CD4-positive, alpha-beta T cell treated with Interleukin-17A for 1 hour (primary cell): ENCODE measurements around the gene B4GALT5.

Source experiments
- DNase-seq: peaks from one replicate; pipeline ENCODE4 v3.0.0-alpha.2; 2020

The B4GALT5 gene

GRCh38 chr20:49601153-49601924, 112.3 kb downstream of the B4GALT5 start:
- no peak for DNase-seq

- no peak for DNase-seq
Observed at GRCh38 chr20:49599746-49600113, 113.9 kb downstream of the B4GALT5 start.

- DNase-seq = no peak
Observed at GRCh38 chr20:49597825-49598395, 115.8 kb downstream of the B4GALT5 start.

- no peak for DNase-seq
Observed at GRCh38 chr20:49595811-49596561, 117.7 kb downstream of the B4GALT5 start.

GRCh38 chr20:49595346-49595745, 118.3 kb downstream of the B4GALT5 start:
- DNase-seq = no peak

- no peak for DNase-seq
Observed at GRCh38 chr20:49594931-49595315, 118.8 kb downstream of the B4GALT5 start.

- peak; percentile 41 for DNase-seq
Observed at GRCh38 chr20:49594143-49594930, 119.3 kb downstream of the B4GALT5 start.

GRCh38 chr20:49593466-49594142, 120.1 kb downstream of the B4GALT5 start:
- DNase-seq = no peak

- DNase-seq = no peak
Observed at GRCh38 chr20:49592120-49592519, 121.6 kb downstream of the B4GALT5 start.

GRCh38 chr20:49591217-49591865, 122.3 kb downstream of the B4GALT5 start:
- no peak for DNase-seq

- no peak for DNase-seq
Observed at GRCh38 chr20:49590163-49591017, 123.3 kb downstream of the B4GALT5 start.

- DNase-seq = no peak
Observed at GRCh38 chr20:49589747-49590146, 123.9 kb downstream of the B4GALT5 start.

GRCh38 chr20:49587111-49587570, 126.5 kb downstream of the B4GALT5 start:
- no peak for DNase-seq

- DNase-seq = no peak
Observed at GRCh38 chr20:49585585-49586245, 128.0 kb downstream of the B4GALT5 start.

GRCh38 chr20:49584418-49585382, 129.0 kb downstream of the B4GALT5 start:
- DNase-seq = no peak

- DNase-seq = no peak
Observed at GRCh38 chr20:49583669-49584417, 129.8 kb downstream of the B4GALT5 start.

- DNase-seq = no peak
Observed at GRCh38 chr20:49583343-49583668, 130.4 kb downstream of the B4GALT5 start.
